ENCODE data around the gene NTRK1.

DNA sequence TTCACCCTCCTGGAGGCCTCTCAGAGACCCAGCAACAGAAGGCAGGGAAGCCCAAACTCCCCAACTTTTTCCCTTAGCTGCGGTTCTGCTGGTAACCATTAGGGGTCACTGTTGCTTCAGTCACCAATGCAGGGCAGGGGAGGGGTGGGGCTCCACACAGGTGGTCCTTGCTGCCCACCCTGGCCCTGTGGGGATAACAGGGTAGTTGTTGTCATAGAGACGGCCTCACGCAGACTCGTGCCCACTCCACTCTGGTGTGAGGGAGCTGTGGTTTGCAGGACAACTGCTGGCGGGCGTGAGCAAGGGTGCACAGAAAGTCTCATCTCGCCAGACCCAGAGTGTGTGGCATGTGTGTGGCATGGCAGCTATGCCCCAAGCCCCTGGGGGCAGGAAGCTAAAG is 21.7 kb upstream of the NTRK1 start:
- TF ChIP-seq TAF1 (IDR thresholded peaks at IDR 0.05; ENCODE audit: borderline replicate concordance, low read depth, low read length) (no peak), RFX5 (IDR thresholded peaks at IDR 0.05; ENCODE audit: low read length) (no peak), EP300 (IDR thresholded peaks at IDR 0.05; ENCODE audit: borderline replicate concordance in 1 of 2, low read depth in 1 of 2, low read length in 1 of 2) (no peak; a peak in 1 of 4 replicates), CHD2 (IDR thresholded peaks at IDR 0.05; ENCODE audit: low read length, partially characterized antibody) (no peak)
- TF ChIP-seq, protein P1, sequence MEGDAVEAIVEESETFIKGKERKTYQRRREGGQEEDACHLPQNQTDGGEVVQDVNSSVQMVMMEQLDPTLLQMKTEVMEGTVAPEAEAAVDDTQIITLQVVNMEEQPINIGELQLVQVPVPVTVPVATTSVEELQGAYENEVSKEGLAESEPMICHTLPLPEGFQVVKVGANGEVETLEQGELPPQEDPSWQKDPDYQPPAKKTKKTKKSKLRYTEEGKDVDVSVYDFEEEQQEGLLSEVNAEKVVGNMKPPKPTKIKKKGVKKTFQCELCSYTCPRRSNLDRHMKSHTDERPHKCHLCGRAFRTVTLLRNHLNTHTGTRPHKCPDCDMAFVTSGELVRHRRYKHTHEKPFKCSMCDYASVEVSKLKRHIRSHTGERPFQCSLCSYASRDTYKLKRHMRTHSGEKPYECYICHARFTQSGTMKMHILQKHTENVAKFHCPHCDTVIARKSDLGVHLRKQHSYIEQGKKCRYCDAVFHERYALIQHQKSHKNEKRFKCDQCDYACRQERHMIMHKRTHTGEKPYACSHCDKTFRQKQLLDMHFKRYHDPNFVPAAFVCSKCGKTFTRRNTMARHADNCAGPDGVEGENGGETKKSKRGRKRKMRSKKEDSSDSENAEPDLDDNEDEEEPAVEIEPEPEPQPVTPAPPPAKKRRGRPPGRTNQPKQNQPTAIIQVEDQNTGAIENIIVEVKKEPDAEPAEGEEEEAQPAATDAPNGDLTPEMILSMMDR (IDR thresholded peaks at IDR 0.05): peak; percentile 94
